Body of pancreas (tissue), 4 donors: ENCODE measurements around the gene CDCA8. TPM values are rescaled to one million over a fixed set of nuclear protein-coding genes. Genes with fewer than 3 reads are reported as not detected.

ENCODE experiments used
- ATAC-seq: fragments of 150-250 bp; one replicate; pipeline ENCODE4 v1.9.1; 2016
- DNase-seq, 4 donors: peaks; one replicate each; pipeline ENCODE4 v3.0.0-alpha.2; 2019
- H3K27ac ChIP-seq, 4 donors: fragments of 200-600 bp; sonication (generic); 1 replicate in 3 of 4; 2 replicates in 1 of 4; pipeline versions ENCODE4 v1.5.1 to v1.6.1; 2016 to 2019; ENCODE audit warnings: mild to moderate bottlenecking in 1 of 4, mixed read lengths in 1 of 4, moderate library complexity in 1 of 4
- H3K27me3 ChIP-seq, 2 donors: fragments of 200-600 bp; sonication (generic); one replicate each; pipeline ENCODE4 v1.6.0; 2016; ENCODE audit warnings: mild to moderate bottlenecking in 1 of 2
- H3K36me3 ChIP-seq, 2 donors: fragments of 200-600 bp; sonication (generic); replicated peaks in 1 of 2; 2 replicates each; pipeline ENCODE4 v1.5.1; 2016; ENCODE audit warnings: low read depth in 2 of 2; ENCODE audit not compliant: insufficient read depth in 1 of 2
- H3K4me1 ChIP-seq: fragments of 200-600 bp; sonication (generic); one replicate; pipeline ENCODE4 v1.6.0; 2016
- H3K4me3 ChIP-seq, 2 donors: fragments of 200-600 bp; sonication (generic); 1 replicate in 1 of 2; 2 replicates in 1 of 2; pipeline ENCODE4 v1.5.1; 2016 to 2019
- H3K9me3 ChIP-seq, 3 donors: fragments of 200-600 bp; sonication (generic); 1 replicate in 2 of 3; 2 replicates in 1 of 3; pipeline ENCODE4 v1.5.1; 2016
- CTCF ChIP-seq, 7 experiments: fragments of 450-650 bp in 4 of 7; fragments of 200-600 bp in 3 of 7; sonication (generic) in 3 of 7; IDR thresholded peaks; one replicate each; pipeline ENCODE4 v1.5.1; 2016 to 2019; ENCODE audit warnings: antibody characterized with exemption in 7 of 7
- POLR2A ChIP-seq, 3 donors: fragments of 450-650 bp; IDR thresholded peaks; one replicate each; pipeline ENCODE4 v1.6.1; 2016; ENCODE audit warnings: antibody characterized with exemption in 3 of 3, mild to moderate bottlenecking in 2 of 3
- WGBS, 2 donors: methylation state at CpG; one replicate each; pipeline ENCODE4 v1.1.5; 2017; 5-methylcytosine and 5-hydroxymethylcytosine counted together
- intact Hi-C: fragments of 100-400 bp; cut with DNase I; formaldehyde crosslinking; loops from one replicate; pipeline ENCODE4 v1.15.1; 2023
- total RNA-seq, 2 donors: library from RNA; depleted of rRNA; stranded (reverse); fragments of >200 nt; gene quantifications; one replicate each; pipeline ENCODE4 v1.1.0, GENCODE V29; 2016

The CDCA8 gene
- total RNA-seq, 2 donors from 2014 or later, result not detected

- Histone ChIP-seq H3K4me3 (no peak overlapping the region), H3K4me1 (no peaks in the 10 kb centered on the region), H3K36me3 (no peaks in the 10 kb centered on the region), H3K9me3 (no peaks in the 10 kb centered on the region), H3K27me3 (peaks cover 0 to 5% of the 10 kb centered on the region in 2 donors), H3K27ac (no peak overlapping the region)
- intact Hi-C loops, result no loop called here
- ATAC-seq, result no peak
- no peak for DNase-seq
- 53 to 56% methylated on average over 2 of the region's 2 CpGs for WGBS, 2 donors
- TF ChIP-seq POLR2A (IDR thresholded peaks at IDR 0.05), result no peak
- TF ChIP-seq CTCF (IDR thresholded peaks at IDR 0.05), result no peak
Observed at GRCh38 chr1:37670133-37670532, 22.2 kb upstream of the CDCA8 start.

- Histone ChIP-seq H3K4me3 (no peak overlapping the region), H3K27me3 (peaks cover 0 to 5% of the 10 kb centered on the region in 2 donors), H3K9me3 (no peaks in the 10 kb centered on the region), H3K27ac (no peak overlapping the region), H3K4me1 (no peaks in the 10 kb centered on the region), H3K36me3 (no peaks in the 10 kb centered on the region)
- no peak for DNase-seq
- intact Hi-C loops, result no loop called here
- no peak for TF ChIP-seq CTCF (IDR thresholded peaks at IDR 0.05)
- TF ChIP-seq POLR2A (IDR thresholded peaks at IDR 0.05), result no peak
- WGBS, 2 donors, result 50 to 54% methylated on average over 6 of the region's 6 CpGs
- no peak for ATAC-seq
Observed at GRCh38 chr1:37671261-37671660, 21.1 kb upstream of the CDCA8 start.

- H3K27me3 ChIP-seq, result peaks cover 0 to 5% of the 10 kb centered on the region in 2 donors
- no peaks in the 10 kb centered on the region for H3K9me3 ChIP-seq
- ATAC-seq (no peak), DNase-seq (no peak)
- H3K27ac ChIP-seq, result no peak overlapping the region
- intact Hi-C loops, result no loop called here
- TF ChIP-seq CTCF (IDR thresholded peaks at IDR 0.05) (no peak), POLR2A (IDR thresholded peaks at IDR 0.05) (no peak)
- H3K4me3 ChIP-seq, result no peak overlapping the region
- WGBS, 2 donors, result 54 to 56% methylated on average over 6 to 9 of the region's 9 CpGs
- H3K4me1 ChIP-seq, result no peaks in the 10 kb centered on the region
- H3K36me3 ChIP-seq, result no peaks in the 10 kb centered on the region
Observed at GRCh38 chr1:37672136-37672870, 20.0 kb upstream of the CDCA8 start.

GRCh38 chr1:37673920-37674319 lies 18.4 kb upstream of the CDCA8 start:
- intact Hi-C loops, result no loop called here
- TF ChIP-seq POLR2A (IDR thresholded peaks at IDR 0.05), result no peak
- TF ChIP-seq CTCF (IDR thresholded peaks at IDR 0.05), result no peak
- peaks cover 0 to 5% of the 10 kb centered on the region in 2 donors for H3K27me3 ChIP-seq
- H3K27ac ChIP-seq, result no peak overlapping the region
- no peaks in the 10 kb centered on the region for H3K9me3 ChIP-seq
- H3K36me3 ChIP-seq, result no peaks in the 10 kb centered on the region
- WGBS, 2 donors, result 35 to 42% methylated on average over 10 of the region's 10 CpGs
- H3K4me1 ChIP-seq, result no peaks in the 10 kb centered on the region
- ATAC-seq (no peak), DNase-seq (no peak)
- no peak overlapping the region for H3K4me3 ChIP-seq
